Measurements from ENCODE around the gene YY1. TPM values are rescaled to one million over a fixed set of nuclear protein-coding genes. Genes with fewer than 3 reads are reported as not detected.

YY1 gene
- total and polyA plus RNA-seq, 2 of the 8 experiments (the other 6 are each of a cell fraction or from before 2014, with no cell fraction given), result 26.4 to 106 TPM

DNA sequence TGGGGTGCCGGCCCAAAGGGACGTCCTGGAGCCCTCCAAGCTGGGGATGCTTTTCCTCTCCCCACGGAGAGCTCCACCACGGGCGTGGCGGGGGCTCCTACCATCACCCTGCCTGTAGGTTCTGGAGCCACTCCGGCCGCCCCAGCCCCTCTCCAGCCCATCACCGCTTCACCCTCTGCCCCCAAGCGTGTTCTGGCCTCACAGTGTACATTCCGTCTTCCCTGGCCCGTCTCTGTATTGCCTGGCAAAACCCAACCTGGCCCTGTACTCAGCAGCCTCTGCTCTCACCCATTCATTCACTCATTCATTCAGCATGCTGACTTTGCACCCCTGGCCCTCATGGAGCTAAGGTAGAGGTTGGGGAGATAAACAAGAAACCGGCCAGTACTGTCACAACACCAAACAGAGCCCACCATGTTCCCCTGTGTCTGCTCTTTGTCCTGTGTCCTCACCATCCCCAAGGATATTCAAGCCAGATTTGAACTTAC lies 47.0 kb downstream of the YY1 start:
- Histone ChIP-seq H3K27me3 (replicated peaks in 1 of 4; ENCODE audit: control insufficient read depth in 3 of 4, extremely low read depth in 1 of 4, insufficient read depth in 3 of 4, low read length in 3 of 4) (no peaks in the 10 kb centered on the region), H3K79me2 (ENCODE audit: control insufficient read depth in 1 of 2, insufficient read depth in 2 of 2, low read length in 2 of 2) (peaks cover 0 to 12% of the 10 kb centered on the region in 2 experiments; a peak in 2 of 4 replicates), H2BK12ac (ENCODE audit: low read depth, low read length) (no peak overlapping the region), H2AFZ (ENCODE audit: low read length) (no peak overlapping the region), H3K27ac (ENCODE audit: low read depth, low read length) (no peak overlapping the region), H3K4me2 (ENCODE audit: insufficient read depth in 1 of 2, low read depth in 2 of 2, low read length in 2 of 2) (peak overlapping the region; percentile 40 to 66; a peak in 3 of 4 replicates), H3K56ac (replicated peaks; ENCODE audit: insufficient read length, low read depth, low read length) (no peak overlapping the region), H4K91ac (replicated peaks; ENCODE audit: insufficient read length, low read length) (no peak overlapping the region), H3K4me1 (replicated peaks in 1 of 4; ENCODE audit: control insufficient read depth in 3 of 4, insufficient read depth in 4 of 4, low read length in 3 of 4) (peaks cover 8 to 17% (median 12%) of the 10 kb centered on the region in 4 experiments), H3K9me3 (ENCODE audit: insufficient read depth in 2 of 2, low read depth in 1 of 2, low read length in 1 of 2) (no peaks in the 10 kb centered on the region), H3K36me3 (ENCODE audit: control insufficient read depth in 2 of 4, insufficient read depth in 4 of 4, low read length in 3 of 4) (peaks cover 2 to 10% (median 3%) of the 10 kb centered on the region in 4 experiments; a peak in 6 of 8 replicates), H3K4me3 (ENCODE audit: extremely low read depth in 1 of 4, insufficient read depth in 2 of 4, low read depth in 3 of 4, low read length in 4 of 4) (peak overlapping the region in 2 of 4 experiments; percentile 45 to 80; a peak in 5 of 8 replicates), H2BK20ac (ENCODE audit: low read length) (no peak overlapping the region), H3K23ac (ENCODE audit: insufficient read length) (no peak overlapping the region), H3K79me1 (ENCODE audit: low read depth, low read length) (peaks cover 13% of the 10 kb centered on the region; the same call in 1 of the 2 replicates), H3K9ac (replicated peaks in 1 of 4; ENCODE audit: extremely low read depth in 1 of 4, low read depth in 3 of 4, low read length in 3 of 4) (no peak overlapping the region; a peak in 1 of 7 replicates), H2BK5ac (ENCODE audit: low read depth, low read length) (0 out of 2 replicates have a peak overlapping the region, but pooled peaks have one; percentile 35), H3K4ac (replicated peaks; ENCODE audit: insufficient read length, low read depth, low read length) (no peak overlapping the region), H4K20me1 (replicated peaks in 1 of 2; ENCODE audit: control insufficient read depth in 1 of 2, insufficient read depth in 2 of 2, low read length in 2 of 2) (peaks cover 12 to 24% of the 10 kb centered on the region in 2 experiments), H2BK120ac (replicated peaks; ENCODE audit: low read depth, low read length) (no peak overlapping the region), H3K14ac (ENCODE audit: insufficient read length) (no peak overlapping the region), H4K5ac (ENCODE audit: insufficient read length, low read depth, low read length) (peak overlapping the region; percentile 3), H3K23me2 (ENCODE audit: low read depth, low read length) (peaks cover 2% of the 10 kb centered on the region; the same call in 1 of the 2 replicates), H2AK5ac (ENCODE audit: low read depth, low read length) (no peak overlapping the region), H4K8ac (ENCODE audit: extremely low read depth, insufficient read depth, low read length) (no peak overlapping the region), H2BK15ac (ENCODE audit: low read length) (no peak overlapping the region), H3K18ac (ENCODE audit: extremely low read depth, low read length) (no peak overlapping the region)
- DNase-seq (ENCODE audit: low read depth in 1 of 2, low spot score in 2 of 2), result no peak
- ChIA-PET CTCF (ENCODE audit: partially characterized antibody) (interaction anchor here (1.0 to 4.0 kb wide), 19 partner anchors 9 to 155 kb away, joined by 3 to 23 read pairs (median 4); a partner anchor contains a TSS), POLR2A (ENCODE audit: partially characterized antibody) (interaction anchor here (0.7 to 16.0 kb wide), 8 partner anchors 11 to 134 kb away, joined by 3 to 200 read pairs (median 4); partner anchors contain the start of gene SLC25A29)
- WGBS, 2 experiments (ENCODE audit: extremely low coverage in 1 of 2, insufficient coverage in 1 of 2, insufficient read length in 1 of 2, insufficient replicate concordance in 2 of 2, low coverage in 1 of 2, low lambda C conversion rate in 2 of 2, missing lambda C conversion rate in 1 of 2), result 66% methylated on average over 11 of the region's 13 CpGs; no CpG with 5 or more reads in 1 of the 2 experiments
- no peak for FAIRE-seq
- TF ChIP-seq, protein P1, sequence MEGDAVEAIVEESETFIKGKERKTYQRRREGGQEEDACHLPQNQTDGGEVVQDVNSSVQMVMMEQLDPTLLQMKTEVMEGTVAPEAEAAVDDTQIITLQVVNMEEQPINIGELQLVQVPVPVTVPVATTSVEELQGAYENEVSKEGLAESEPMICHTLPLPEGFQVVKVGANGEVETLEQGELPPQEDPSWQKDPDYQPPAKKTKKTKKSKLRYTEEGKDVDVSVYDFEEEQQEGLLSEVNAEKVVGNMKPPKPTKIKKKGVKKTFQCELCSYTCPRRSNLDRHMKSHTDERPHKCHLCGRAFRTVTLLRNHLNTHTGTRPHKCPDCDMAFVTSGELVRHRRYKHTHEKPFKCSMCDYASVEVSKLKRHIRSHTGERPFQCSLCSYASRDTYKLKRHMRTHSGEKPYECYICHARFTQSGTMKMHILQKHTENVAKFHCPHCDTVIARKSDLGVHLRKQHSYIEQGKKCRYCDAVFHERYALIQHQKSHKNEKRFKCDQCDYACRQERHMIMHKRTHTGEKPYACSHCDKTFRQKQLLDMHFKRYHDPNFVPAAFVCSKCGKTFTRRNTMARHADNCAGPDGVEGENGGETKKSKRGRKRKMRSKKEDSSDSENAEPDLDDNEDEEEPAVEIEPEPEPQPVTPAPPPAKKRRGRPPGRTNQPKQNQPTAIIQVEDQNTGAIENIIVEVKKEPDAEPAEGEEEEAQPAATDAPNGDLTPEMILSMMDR (IDR thresholded peaks at IDR 0.05; ENCODE audit: control extremely low read depth in 1 of 3, insufficient read depth in 1 of 3, low read depth in 1 of 3, low read length in 3 of 3), result no peak
- TF ChIP-seq CEBPB (IDR thresholded peaks at IDR 0.05; ENCODE audit: low read depth, low read length), result no peak
- TF ChIP-seq GTF2F1 (IDR thresholded peaks at IDR 0.05; ENCODE audit: borderline replicate concordance, low read depth, low read length), result no peak
- TF ChIP-seq SUZ12 (IDR thresholded peaks at IDR 0.05; ENCODE audit: low read length), result no peak
- no peak for TF ChIP-seq RBBP5 (IDR thresholded peaks at IDR 0.05; ENCODE audit: borderline replicate concordance, low read depth, low read length)
- no peak for TF ChIP-seq TCF12 (IDR thresholded peaks at IDR 0.05; ENCODE audit: low read depth, low read length)
- no peak for TF ChIP-seq SP1 (IDR thresholded peaks at IDR 0.05; ENCODE audit: low read depth, low read length)
- TF ChIP-seq SIX5 (IDR thresholded peaks at IDR 0.05; ENCODE audit: low read depth, low read length), result no peak
- TF ChIP-seq POLR2AphosphoS5 (IDR thresholded peaks at IDR 0.05; ENCODE audit: low read depth, low read length), result no peak
- TF ChIP-seq FOSL1 (IDR thresholded peaks at IDR 0.05; ENCODE audit: insufficient read depth, low read depth, low read length), result no peak
- no peak for TF ChIP-seq TEAD4 (IDR thresholded peaks at IDR 0.05; ENCODE audit: low read depth, low read length)
